Central memory CD8-positive, alpha-beta T cell (primary cell): ENCODE data around the gene L2HGDH.

Experiments
- ATAC-seq: fragments of 150-1000 bp; cut with Tn5 transposase; replicated peaks from 2 replicates; pipeline ENCODE4 v1.10.0; 2022; ENCODE audit warnings: mild to moderate bottlenecking, moderate FRiP score, moderate number of reproducible peaks; ENCODE audit not compliant: poor library complexity, severe bottlenecking; ENCODE audit errors: extremely low read depth
- DNase-seq, 2 donors: peaks; one replicate each; pipeline ENCODE4 v3.0.0; 2021; ENCODE audit warnings: low spot score in 2 of 2
- H3K27ac Mint-ChIP-seq: one replicate; pipeline ENCODE4 v1.8.0; 2022; ENCODE audit warnings: low read depth, mild to moderate bottlenecking, moderate library complexity, mixed read lengths
- H3K27me3 Mint-ChIP-seq: one replicate; pipeline ENCODE4 v1.8.0; 2022; ENCODE audit warnings: mixed read lengths
- H3K36me3 Mint-ChIP-seq: one replicate; pipeline ENCODE4 v1.8.0; 2022; ENCODE audit warnings: mild to moderate bottlenecking, moderate library complexity, mixed read lengths; ENCODE audit not compliant: insufficient read depth
- H3K4me1 Mint-ChIP-seq: one replicate; pipeline ENCODE4 v1.8.0; 2022; ENCODE audit warnings: mixed read lengths
- H3K4me3 Mint-ChIP-seq: one replicate; pipeline ENCODE4 v1.8.0; 2022; ENCODE audit warnings: mild to moderate bottlenecking, moderate library complexity, mixed read lengths
- H3K9me3 Mint-ChIP-seq: one replicate; pipeline ENCODE4 v1.8.0; 2022; ENCODE audit warnings: mixed read lengths

The L2HGDH gene

DNA sequence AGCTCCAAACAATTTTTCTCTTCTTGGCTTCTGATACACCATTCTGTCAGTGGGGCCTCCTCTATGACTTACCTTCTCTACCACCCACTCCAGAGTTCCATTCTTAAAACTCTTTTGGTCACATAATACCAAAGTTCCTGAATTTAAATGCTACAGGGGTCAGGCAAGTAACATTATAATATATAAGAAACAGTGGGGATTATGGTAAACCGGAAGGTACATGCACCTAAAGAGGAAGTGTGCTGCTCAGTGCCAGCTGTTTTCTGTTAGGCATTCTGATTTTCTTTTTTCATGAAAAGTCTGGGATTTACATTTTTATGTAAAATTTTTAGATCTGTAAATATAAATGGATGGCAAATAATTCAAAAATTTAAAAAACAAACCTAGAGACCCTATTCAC lies 120.5 kb downstream of the L2HGDH start:
- Mint-ChIP-seq H3K27me3 (no peaks in the 10 kb centered on the region), H3K27ac (no peak overlapping the region), H3K4me3 (no peak overlapping the region), H3K9me3 (no peaks in the 10 kb centered on the region), H3K4me1 (no peaks in the 10 kb centered on the region), H3K36me3 (peaks cover 21% of the 10 kb centered on the region)
- no peak for ATAC-seq
- DNase-seq, result no peak
